GM18505 (cell line): ENCODE measurements around the gene TBX18.
A peak's percentile ranks its signal among the peaks of the same experiment; 100 is the strongest.

Experiments
- ATAC-seq: cut with Tn5 transposase; IDR thresholded peaks from one replicate; pipeline ENCODE4 v1.9.1; 2021; ENCODE audit not compliant: unreplicated experiment
- POLR2A ChIP-seq: IDR thresholded peaks from 4 replicates; pipeline ENCODE4 v1.6.1; 2011; ENCODE audit warnings: borderline replicate concordance; ENCODE audit not compliant: insufficient read depth, insufficient read length; ENCODE audit errors: extremely low read depth

The TBX18 gene

DNA sequence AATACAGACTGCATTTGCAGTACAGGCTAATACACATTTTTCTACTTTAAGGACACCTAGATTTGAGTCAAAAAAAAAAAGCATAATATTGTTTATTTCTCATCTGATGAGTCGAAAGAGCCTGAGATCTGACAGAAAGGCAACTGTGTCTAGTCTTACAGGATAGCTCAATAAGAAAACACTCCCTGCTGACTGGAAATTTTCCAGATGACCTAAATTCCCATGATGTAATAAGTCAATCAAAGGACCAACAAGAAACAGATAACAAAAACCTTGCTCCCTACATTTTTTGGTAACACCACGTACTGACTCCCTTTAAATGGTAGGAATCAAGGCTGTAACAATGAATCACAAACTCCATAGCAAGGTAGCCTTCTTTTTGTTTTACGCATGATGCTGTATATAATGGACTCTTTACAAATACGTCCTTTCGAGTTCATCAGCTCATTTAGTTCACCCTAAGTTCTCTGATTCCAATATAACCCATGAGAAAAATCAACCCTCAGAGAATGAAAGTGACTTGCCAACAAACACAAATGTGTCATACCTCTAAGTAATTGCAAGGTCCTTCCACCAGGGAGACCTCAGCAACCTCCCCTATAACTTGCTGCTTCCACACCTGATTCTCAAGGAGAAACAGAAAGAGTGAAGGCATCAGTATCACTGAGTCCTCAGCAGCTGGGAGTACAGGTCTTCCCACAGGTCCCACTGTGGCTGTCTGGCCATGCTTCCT, 12.1 kb downstream of the TBX18 start:
- no peak for TF ChIP-seq POLR2A
- ATAC-seq = no peak

DNA sequence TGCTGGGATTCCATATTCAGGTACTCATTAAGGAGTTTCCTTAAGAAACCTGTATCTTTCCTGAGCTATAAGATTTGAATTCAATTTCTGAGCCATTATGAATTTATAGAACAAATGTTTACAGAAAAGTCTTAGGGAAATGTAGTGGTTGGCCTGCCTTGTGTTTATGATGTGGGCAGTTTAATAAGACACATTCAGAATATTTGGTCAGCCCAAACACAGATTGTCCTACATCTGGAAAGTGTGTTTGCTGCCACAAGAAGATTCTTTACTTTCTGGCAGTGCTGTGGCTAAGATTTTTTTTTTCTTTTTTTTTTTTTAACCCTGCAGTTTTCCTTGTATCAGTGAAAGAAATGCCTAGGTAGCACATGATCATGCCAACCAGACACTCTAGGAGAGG, 15.2 kb downstream of the TBX18 start:
- TF ChIP-seq POLR2A = no peak
- no peak for ATAC-seq

DNA sequence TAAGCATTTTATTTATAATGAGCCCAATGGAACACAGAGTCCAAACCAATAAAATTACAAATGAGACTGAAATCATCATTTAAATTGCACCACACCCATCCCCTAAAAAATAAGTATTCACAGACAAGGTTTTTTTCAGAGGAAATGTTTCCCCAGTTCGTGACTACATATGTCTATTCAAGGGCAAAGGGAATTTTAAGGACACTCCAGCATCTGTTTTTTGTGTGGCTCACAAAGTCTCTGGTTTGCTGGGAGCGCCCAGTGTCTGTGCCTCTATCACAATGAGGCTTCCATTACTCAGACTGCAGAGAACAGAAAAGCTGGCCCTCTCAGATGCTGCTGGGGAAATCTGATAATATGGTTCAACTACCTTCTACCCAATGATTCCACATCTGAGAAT, 16.0 kb downstream of the TBX18 start:
- ATAC-seq = no peak
- TF ChIP-seq POLR2A = no peak

DNA sequence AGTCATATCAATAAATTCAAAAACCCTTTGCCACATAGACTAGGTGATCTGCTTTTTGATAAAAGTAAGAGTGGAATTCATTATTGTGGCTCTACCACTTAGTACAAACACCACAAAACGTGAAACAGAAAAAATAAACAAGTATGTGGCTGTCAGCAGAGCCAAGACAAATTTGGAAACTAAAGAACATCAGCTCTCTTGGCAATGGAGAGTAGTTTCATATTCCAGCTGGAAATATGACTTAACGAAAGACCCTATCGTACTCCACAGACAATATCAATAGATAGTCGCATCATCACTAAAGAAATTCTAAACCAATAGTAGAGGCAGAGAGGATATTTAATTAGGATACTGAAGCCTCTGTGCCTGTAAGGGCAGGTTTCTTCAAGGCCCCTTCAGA, 20.8 kb downstream of the TBX18 start:
- no peak for ATAC-seq
- TF ChIP-seq POLR2A = no peak

DNA sequence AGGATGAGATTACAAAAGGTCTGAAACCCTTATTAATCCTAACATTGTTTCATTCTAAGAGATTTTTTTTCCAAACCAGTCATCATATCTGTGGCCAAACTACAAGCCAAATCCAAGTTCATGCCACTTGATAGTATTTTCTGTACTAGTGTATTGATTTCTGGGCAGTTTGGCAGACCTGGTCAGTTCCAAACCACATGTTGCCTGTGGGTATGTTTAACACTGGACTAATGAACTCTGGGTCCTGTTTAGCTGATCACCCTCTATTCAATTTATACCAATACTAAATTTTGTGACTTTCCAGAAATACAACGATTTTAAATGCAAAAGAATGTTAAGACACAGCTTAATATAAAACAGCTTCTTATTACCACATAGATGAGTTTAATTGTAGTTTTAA, 24.0 kb downstream of the TBX18 start:
- no peak for ATAC-seq
- no peak for TF ChIP-seq POLR2A

DNA sequence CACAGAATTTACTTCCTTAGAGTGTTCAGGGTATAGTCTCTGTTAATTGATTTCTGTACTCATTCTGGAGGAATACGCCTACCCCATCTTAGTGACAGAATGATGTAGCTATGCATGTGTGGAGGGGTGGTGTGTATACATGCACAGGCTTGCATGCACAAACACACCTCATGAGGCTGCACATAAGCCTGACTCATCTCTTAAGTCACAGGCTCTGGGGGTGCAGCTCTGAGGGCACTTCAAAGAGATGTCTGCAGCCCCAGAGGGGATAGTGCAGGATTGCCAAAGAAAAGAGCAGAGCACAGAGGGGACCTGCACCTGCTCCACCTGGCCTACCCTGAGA, 24.6 kb downstream of the TBX18 start:
- TF ChIP-seq POLR2A = no peak
- ATAC-seq = no peak

DNA sequence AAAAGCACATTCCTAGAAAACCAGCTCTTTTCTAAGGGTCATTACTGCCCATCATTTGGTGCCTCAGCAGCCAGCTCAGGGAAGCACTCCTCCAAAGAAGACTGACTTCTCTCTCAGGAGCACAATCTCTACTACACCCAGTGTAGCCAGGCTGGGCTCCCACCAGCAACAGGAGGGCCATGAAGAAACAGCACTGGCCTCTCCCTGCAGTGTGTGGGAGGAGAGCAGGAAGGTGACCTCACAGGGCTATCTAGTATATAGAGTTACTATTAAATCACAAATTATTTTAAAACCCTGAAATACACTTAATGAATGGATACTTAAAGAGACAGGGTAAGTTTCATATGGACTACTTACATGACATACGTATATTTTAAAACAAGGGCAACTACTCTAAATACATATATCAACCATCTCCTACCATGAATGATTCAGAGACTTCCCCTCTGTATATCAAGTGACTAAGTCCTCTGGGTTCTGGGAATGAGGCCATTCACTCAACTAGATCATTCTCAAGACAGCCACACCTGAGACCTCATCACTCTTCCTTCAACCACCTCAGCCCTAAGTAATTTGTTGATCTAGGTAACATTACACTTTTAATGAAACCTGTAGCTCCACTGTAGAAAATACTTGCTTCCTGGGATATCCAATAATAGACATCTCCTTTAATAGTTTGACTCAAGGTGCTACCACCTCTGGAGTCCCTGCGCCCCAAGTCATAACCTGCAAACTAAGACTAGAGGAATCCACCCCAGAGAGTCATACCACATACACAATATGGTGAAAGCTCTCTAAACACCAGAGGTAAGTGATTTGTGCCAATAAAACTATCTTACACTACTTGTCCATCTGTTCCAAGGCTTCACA, 25.2 kb downstream of the TBX18 start:
- no peak for ATAC-seq
- no peak for TF ChIP-seq POLR2A

DNA sequence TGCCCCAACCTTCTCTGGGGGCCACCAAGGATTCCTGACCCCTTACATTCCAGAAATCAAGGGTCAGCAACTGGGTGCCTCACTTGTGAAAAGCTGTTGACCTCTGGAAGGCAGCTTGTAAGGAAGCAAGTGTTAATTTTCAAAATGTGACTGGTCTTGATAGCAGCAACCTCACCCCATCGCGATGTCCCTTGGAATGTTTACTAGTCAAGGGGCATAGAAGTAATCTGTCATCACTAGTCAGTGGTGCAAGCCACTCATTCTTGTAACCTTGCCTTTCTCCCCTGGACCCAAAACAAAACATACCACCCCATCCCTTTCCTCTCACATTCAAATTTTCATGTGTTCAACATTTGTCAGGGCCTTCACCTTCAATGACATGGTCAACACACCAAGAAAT, 30.5 kb downstream of the TBX18 start:
- no peak for TF ChIP-seq POLR2A
- no peak for ATAC-seq

DNA sequence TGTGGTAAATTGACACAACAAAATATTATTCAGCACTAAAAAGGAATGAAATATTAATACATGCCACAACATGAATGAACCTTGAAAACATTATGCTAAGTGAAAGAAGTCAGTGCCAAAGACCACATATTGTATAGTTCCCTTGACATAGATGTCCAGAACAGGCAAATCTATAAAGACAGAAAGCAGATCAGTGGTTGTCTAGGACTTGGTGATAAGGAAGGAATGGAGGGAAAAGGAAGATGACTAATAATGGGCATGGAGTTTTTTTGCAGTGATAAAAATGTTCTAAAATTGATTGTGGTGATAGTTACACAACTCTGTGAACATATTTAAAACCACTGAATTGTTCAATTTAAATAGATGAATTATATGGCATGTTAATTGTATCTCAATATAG, 32.5 kb downstream of the TBX18 start:
- ATAC-seq = no peak
- TF ChIP-seq POLR2A = no peak

DNA sequence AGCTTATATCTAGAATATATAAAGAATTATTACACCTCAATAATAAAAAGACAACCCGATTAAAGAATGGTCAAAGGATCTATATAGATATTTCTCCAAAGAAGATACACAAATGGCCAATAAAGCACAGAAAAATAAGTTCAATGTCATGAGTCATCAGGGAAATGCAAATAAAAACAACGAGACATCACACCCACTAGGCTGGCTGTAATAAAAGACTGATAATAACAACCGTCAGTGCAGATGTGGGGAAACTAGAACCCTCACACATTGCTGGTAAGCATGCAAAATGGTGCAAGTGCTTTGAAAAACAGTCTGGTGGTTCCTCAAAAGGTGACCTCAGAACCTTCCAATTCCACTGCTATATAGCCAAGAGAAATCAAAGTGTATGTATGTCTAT, 33.0 kb downstream of the TBX18 start:
- no peak for TF ChIP-seq POLR2A
- no peak for ATAC-seq

DNA sequence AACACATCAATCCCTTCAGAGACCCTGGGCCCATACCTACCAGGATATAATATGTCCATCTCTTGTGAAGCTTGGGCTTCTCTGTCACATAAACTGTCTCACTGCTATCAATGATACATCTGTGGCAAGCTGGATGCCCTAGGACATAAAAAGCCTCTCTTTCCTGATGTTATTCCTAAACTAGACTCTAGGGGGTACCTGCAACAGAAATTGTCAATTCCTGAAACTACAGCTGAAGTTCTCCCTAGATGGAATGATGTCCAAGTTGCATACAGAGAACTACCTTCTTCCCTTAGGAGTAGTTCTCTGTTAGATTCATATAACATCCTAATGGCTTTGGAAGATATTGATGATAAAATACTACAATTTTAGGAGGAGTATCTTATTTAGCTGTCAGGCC, 35.8 kb downstream of the TBX18 start:
- TF ChIP-seq POLR2A = no peak
- peak; percentile 74 for ATAC-seq

DNA sequence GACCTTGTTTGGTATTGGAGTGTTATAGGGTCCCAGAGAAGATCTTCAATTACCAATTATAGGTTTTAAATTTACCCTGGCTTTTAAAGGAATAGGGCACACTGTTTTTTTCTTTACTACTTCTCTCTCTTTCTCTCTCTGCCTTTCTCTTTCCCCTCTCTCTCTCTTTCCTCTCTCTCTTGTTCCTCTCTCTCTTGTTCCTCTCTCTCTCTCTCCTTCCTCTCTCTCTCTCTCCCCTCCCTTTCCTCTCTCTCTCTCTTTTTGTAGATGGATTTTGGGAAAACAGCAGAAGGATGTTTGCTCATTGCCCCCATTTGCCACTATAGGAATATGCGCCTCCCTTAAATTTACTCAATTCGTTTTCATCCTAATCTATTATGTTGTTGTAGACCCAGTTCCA, 45.2 kb downstream of the TBX18 start:
- TF ChIP-seq POLR2A = no peak
- ATAC-seq = no peak

DNA sequence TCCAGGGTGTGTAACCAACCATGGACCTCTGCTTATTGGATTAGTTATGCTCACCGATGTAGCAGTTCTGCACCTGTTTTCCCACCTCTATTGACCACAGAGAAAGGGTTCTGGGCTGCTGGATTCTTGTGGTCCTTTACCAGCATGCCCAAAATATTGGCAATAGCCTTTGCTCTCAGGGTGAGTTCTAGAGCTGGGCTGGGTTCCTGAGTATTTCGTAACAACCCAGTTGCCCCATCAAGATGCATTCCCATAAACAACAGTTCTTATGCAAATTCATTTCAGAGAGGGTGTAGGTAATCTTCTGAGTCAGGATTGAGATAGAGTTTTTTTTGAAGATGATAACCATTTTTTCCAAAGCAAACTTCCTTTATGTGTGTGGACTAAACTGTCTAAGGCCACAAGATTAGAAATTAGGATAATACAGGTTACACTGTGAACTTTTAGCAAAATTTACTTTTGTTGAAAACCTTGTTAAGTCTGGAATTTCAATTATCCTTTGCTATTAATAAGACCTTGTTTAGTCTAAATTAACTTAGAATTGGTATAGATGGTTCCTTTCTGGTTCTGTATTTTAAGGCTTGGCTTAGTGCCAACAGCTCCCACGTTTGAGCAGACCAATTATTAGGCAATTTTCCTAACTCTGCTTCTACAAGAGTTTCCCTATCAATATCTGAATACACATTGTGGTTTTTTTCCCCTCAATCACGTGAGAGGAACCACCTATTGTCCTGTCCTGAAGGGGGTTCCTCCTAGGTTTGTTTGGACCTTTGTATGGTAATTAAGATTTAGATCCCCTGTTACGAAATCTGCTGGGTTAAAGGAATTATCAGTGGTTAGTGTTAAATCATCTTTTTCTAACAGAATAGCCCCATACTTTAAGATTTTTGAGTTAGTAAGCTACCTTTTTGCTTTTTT, 46.1 kb downstream of the TBX18 start:
- no peak for TF ChIP-seq POLR2A
- ATAC-seq = no peak
